HCT116 (cell line): ENCODE data around the gene ADGRL3. TPM values are rescaled to one million over a fixed set of nuclear protein-coding genes. Genes with fewer than 3 reads are reported as not detected.

Source experiments
- ATAC-seq: fragments of 200-7000 bp; cut with Tn5 transposase; 2 replicates; pipeline ENCODE4 v1.9.1; 2020; ENCODE audit warnings: mild to moderate bottlenecking, moderate library complexity
- BruUV-seq: library from RNA; stranded (reverse); fragments of 400-500 nt; replicated peaks from 2 replicates; lab custom pipeline; 2021; lab: Mats Ljungman, UMichigan
- CTCF ChIA-PET: fragments of 300-600 bp; sonication (Branson Sonifier 250); formaldehyde crosslinking; loops from one replicate; lab custom pipeline; 2021; ENCODE audit warnings: antibody characterized with exemption; lab: Charles Lee
- POLR2A ChIA-PET: fragments of 300-600, 350-600 bp; sonication (Branson Sonifier 250); formaldehyde crosslinking; loops from one replicate; lab custom pipeline; 2021; ENCODE audit warnings: antibody characterized with exemption; lab: Charles Lee
- RAD21 ChIA-PET, 2 experiments: fragments of 300-600 bp; sonication (Branson Sonifier 250); formaldehyde crosslinking; loops; one replicate each; lab custom pipeline; 2023; ENCODE audit warnings: low total read pairs in 2 of 2; ENCODE audit not compliant: uncharacterized antibody in 2 of 2, unreplicated experiment in 2 of 2, low non-redundant PET in 1 of 2; lab: Charles Lee
- DNase-seq: peaks from one replicate; pipeline ENCODE4 v3.0.0-alpha.2; 2010; ENCODE audit warnings: low read depth, low spot score
- H2AFZ ChIP-seq: fragments of 200-600 bp; shearing (Covaris generic), sonication (generic); 2 replicates; pipeline ENCODE4 v1.6.1; 2017; ENCODE audit warnings: low read depth, mixed run types, mixed read lengths, antibody characterized with exemption, low read length; ENCODE audit not compliant: poor library complexity, severe bottlenecking
- H3K27ac ChIP-seq: 2 replicates; pipeline ENCODE4 v1.5.1; 2012; ENCODE audit warnings: low read depth, low read length
- H3K27me3 ChIP-seq: fragments of 200-600 bp; sonication (generic); 2 replicates; pipeline ENCODE4 v1.6.1; 2016; ENCODE audit warnings: mixed run types, low read length, mixed read lengths; ENCODE audit not compliant: insufficient read depth
- H3K36me3 ChIP-seq, 2 experiments: fragments of 200-500 bp in 1 of 2; fragments of 200-600 bp in 1 of 2; sonication (Bioruptor generic) in 1 of 2; sonication (generic) in 1 of 2; 2 replicates each; pipeline versions ENCODE4 v1.5.1 to v1.6.1; 2014 to 2016; ENCODE audit warnings: low read length in 2 of 2, inconsistent platforms in 1 of 2, mixed read lengths in 1 of 2, mixed run types in 1 of 2; ENCODE audit not compliant: insufficient read depth in 2 of 2, control insufficient read depth in 1 of 2
- H3K4me1 ChIP-seq, 2 experiments: fragments of 200-600 bp in 1 of 2; sonication (generic) in 1 of 2; 2 replicates each; pipeline versions ENCODE4 v1.5.1 to v1.6.1; 2012 to 2017; ENCODE audit warnings: low read length in 2 of 2, inconsistent platforms in 1 of 2, mild to moderate bottlenecking in 1 of 2, mixed read lengths in 1 of 2, mixed run types in 1 of 2, moderate library complexity in 1 of 2; ENCODE audit not compliant: insufficient read depth in 2 of 2, control insufficient read depth in 1 of 2
- H3K4me2 ChIP-seq: fragments of 200-600 bp; sonication (generic); 2 replicates; pipeline ENCODE4 v1.6.1; 2017; ENCODE audit warnings: mixed run types, low read length, mixed read lengths
- H3K4me3 ChIP-seq, 2 experiments: fragments of 200-600 bp in 1 of 2; sonication (generic) in 1 of 2; replicated peaks in 1 of 2; 2 replicates each; pipeline ENCODE4 v1.5.1; 2011 to 2016; ENCODE audit warnings: low read length in 2 of 2, control low read depth in 1 of 2, low read depth in 1 of 2, mild to moderate bottlenecking in 1 of 2, mixed read lengths in 1 of 2, mixed run types in 1 of 2
- H3K79me2 ChIP-seq: fragments of 200-600 bp; sonication (generic); 2 replicates; pipeline ENCODE4 v1.6.1; 2017; ENCODE audit warnings: mild to moderate bottlenecking, mixed run types, low read length, moderate library complexity, mixed read lengths; ENCODE audit not compliant: insufficient read depth
- H3K9ac ChIP-seq: fragments of 200-600 bp; sonication (generic); 2 replicates; pipeline ENCODE4 v1.6.1; 2016; ENCODE audit warnings: low read length, mixed read lengths
- H3K9me2 ChIP-seq: fragments of 200-600 bp; sonication (generic), shearing (Covaris generic); 2 replicates; pipeline ENCODE4 v1.6.1; 2017; ENCODE audit warnings: mixed run types, mild to moderate bottlenecking, moderate library complexity; ENCODE audit not compliant: insufficient read depth
- H3K9me3 ChIP-seq, 2 experiments: fragments of 200-500 bp in 1 of 2; fragments of 200-600 bp in 1 of 2; sonication (Bioruptor generic) in 1 of 2; sonication (generic) in 1 of 2; 2 replicates each; pipeline ENCODE4 v1.6.1; 2014 to 2017; ENCODE audit warnings: low read length in 2 of 2, mixed read lengths in 2 of 2, inconsistent platforms in 1 of 2, low read depth in 1 of 2, mild to moderate bottlenecking in 1 of 2, mixed run types in 1 of 2, moderate library complexity in 1 of 2; ENCODE audit not compliant: control insufficient read depth in 1 of 2, insufficient read depth in 1 of 2
- H4K20me1 ChIP-seq: fragments of 200-600 bp; sonication (generic), shearing (Covaris generic); 2 replicates; pipeline ENCODE4 v1.6.1; 2017; ENCODE audit warnings: mixed run types, mild to moderate bottlenecking, moderate library complexity; ENCODE audit not compliant: insufficient read depth
- CBX3 ChIP-seq: IDR thresholded peaks from 2 replicates; pipeline ENCODE4 v1.6.1; 2012; ENCODE audit warnings: low read depth
- CEBPB ChIP-seq: IDR thresholded peaks from 2 replicates; pipeline ENCODE4 v1.6.1; 2012; ENCODE audit warnings: low read depth
- ELF1 ChIP-seq: IDR thresholded peaks from 2 replicates; pipeline ENCODE4 v1.6.1; 2012; ENCODE audit warnings: low read depth, borderline replicate concordance
- POLR2A ChIP-seq: IDR thresholded peaks from 2 replicates; pipeline ENCODE4 v1.7.0; 2011; ENCODE audit warnings: borderline replicate concordance; ENCODE audit not compliant: insufficient read depth, insufficient read length; ENCODE audit errors: extremely low read depth
- POLR2AphosphoS5 ChIP-seq: IDR thresholded peaks from 2 replicates; pipeline ENCODE4 v1.6.1; 2011; ENCODE audit warnings: mild to moderate bottlenecking, low read depth, low read length, moderate library complexity
- ZFX ChIP-seq: fragments of 450-650 bp; IDR thresholded peaks from 2 replicates; pipeline ENCODE4 v1.6.1; 2017
- intact Hi-C: fragments of 100-400 bp; cut with micrococcal nuclease; formaldehyde crosslinking; loops from 2 replicates; pipeline ENCODE4 v1.10.0; 2022
- total RNA-seq: library from RNA; stranded (reverse); gene quantifications from one replicate; pipeline ENCODE4 v1.2.1, GENCODE V29; 2021; ENCODE audit not compliant: unreplicated experiment
- TF ChIP-seq, protein P1 (sequence below), 3 experiments: fragments of 200-600 bp in 1 of 3; sonication (generic) in 1 of 3; IDR thresholded peaks in 2 of 3; conservative IDR thresholded peaks in 1 of 3; 2 replicates each; pipeline ENCODE4 v1.5.1; 2012 to 2017; ENCODE audit warnings: low read depth in 2 of 3, low read length in 2 of 3, antibody characterized with exemption in 1 of 3, borderline replicate concordance in 1 of 3, control low read depth in 1 of 3, mild to moderate bottlenecking in 1 of 3, mixed read lengths in 1 of 3, mixed run types in 1 of 3, moderate library complexity in 1 of 3; ENCODE audit not compliant: insufficient read depth in 1 of 3
- TF ChIP-seq, protein P2 (sequence below): IDR thresholded peaks from 2 replicates; pipeline ENCODE4 v1.6.1; 2012
- TF ChIP-seq, protein P3 (sequence below): IDR thresholded peaks from 2 replicates; pipeline ENCODE4 v1.6.1; 2011; ENCODE audit warnings: mild to moderate bottlenecking, low read length, moderate library complexity; ENCODE audit not compliant: insufficient replicate concordance; ENCODE audit errors: extremely low read depth

The ADGRL3 gene
- total RNA-seq, 1 experiment from 2014 or later: not detected

DNA sequence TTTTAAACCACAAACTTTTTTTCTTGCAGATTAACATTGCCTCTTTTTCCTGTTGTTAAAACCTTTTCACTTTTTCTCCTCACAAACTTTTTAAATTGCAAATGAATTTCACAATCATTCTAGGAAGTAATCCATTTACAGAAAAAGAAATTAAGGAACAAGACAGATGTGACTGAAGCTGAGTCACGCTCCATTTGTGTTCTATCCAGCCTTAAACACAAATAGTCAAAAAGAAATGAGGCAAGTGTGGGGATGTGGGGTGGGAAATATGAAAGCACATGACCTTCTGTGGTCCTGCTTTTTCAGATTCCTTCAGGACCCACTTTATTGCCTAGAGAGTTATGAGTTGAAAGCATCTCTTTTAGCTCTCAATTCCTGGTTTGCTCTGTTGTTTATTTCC is 197.0 kb downstream of the ADGRL3 start:
- intact Hi-C loops: no loop called here
- no peaks in the 10 kb centered on the region for H3K79me2 ChIP-seq
- TF ChIP-seq CBX3 (no peak), POLR2AphosphoS5 (no peak), CEBPB (no peak), ELF1 (no peak), POLR2A (no peak), ZFX (no peak)
- TF ChIP-seq, protein P1, sequence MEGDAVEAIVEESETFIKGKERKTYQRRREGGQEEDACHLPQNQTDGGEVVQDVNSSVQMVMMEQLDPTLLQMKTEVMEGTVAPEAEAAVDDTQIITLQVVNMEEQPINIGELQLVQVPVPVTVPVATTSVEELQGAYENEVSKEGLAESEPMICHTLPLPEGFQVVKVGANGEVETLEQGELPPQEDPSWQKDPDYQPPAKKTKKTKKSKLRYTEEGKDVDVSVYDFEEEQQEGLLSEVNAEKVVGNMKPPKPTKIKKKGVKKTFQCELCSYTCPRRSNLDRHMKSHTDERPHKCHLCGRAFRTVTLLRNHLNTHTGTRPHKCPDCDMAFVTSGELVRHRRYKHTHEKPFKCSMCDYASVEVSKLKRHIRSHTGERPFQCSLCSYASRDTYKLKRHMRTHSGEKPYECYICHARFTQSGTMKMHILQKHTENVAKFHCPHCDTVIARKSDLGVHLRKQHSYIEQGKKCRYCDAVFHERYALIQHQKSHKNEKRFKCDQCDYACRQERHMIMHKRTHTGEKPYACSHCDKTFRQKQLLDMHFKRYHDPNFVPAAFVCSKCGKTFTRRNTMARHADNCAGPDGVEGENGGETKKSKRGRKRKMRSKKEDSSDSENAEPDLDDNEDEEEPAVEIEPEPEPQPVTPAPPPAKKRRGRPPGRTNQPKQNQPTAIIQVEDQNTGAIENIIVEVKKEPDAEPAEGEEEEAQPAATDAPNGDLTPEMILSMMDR (IDR thresholded peaks at IDR 0.05 in 2 of 3, conservative IDR thresholded peaks at IDR 0.05 in 1 of 3; ENCODE audit: borderline replicate concordance in 1 of 3, insufficient read depth in 1 of 3, low read depth in 2 of 3, low read length in 2 of 3): no peak
- TF ChIP-seq, protein P2, sequence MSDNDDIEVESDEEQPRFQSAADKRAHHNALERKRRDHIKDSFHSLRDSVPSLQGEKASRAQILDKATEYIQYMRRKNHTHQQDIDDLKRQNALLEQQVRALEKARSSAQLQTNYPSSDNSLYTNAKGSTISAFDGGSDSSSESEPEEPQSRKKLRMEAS: no peak
- TF ChIP-seq, protein P3, sequence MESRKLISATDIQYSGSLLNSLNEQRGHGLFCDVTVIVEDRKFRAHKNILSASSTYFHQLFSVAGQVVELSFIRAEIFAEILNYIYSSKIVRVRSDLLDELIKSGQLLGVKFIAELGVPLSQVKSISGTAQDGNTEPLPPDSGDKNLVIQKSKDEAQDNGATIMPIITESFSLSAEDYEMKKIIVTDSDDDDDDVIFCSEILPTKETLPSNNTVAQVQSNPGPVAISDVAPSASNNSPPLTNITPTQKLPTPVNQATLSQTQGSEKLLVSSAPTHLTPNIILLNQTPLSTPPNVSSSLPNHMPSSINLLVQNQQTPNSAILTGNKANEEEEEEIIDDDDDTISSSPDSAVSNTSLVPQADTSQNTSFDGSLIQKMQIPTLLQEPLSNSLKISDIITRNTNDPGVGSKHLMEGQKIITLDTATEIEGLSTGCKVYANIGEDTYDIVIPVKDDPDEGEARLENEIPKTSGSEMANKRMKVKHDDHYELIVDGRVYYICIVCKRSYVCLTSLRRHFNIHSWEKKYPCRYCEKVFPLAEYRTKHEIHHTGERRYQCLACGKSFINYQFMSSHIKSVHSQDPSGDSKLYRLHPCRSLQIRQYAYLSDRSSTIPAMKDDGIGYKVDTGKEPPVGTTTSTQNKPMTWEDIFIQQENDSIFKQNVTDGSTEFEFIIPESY: no peak

More for the DNA sequence above, 197.0 kb downstream of the ADGRL3 start:
- H3K4me3 ChIP-seq: no peak overlapping the region
- no peak for ATAC-seq
- no peak overlapping the region for H3K9ac ChIP-seq
- H2AFZ ChIP-seq: no peak overlapping the region
- no peaks in the 10 kb centered on the region for H4K20me1 ChIP-seq
- ChIA-PET CTCF (no interaction called here), POLR2A (no interaction called here), RAD21 (no interaction called here)
- no peaks in the 10 kb centered on the region for H3K36me3 ChIP-seq
- no peak for DNase-seq
- peaks cover 13% of the 10 kb centered on the region in 2 experiments; a peak in 1 of 4 replicates for H3K9me3 ChIP-seq
- H3K27me3 ChIP-seq: no peaks in the 10 kb centered on the region
- no TSS peak for BruUV-seq
- no peaks in the 10 kb centered on the region for H3K9me2 ChIP-seq
- H3K4me1 ChIP-seq: no peaks in the 10 kb centered on the region
- no peak overlapping the region for H3K27ac ChIP-seq
- no peak overlapping the region for H3K4me2 ChIP-seq
